ACHN (cell line): Measurements from ENCODE around the gene PGBD5.
"Not testable (repeated sequence)": the region's sequence is repeated elsewhere in the genome, so short reads cannot be mapped to it uniquely, and the experiment has no call there.

Experiments used
- DNase-seq: peaks from one replicate; pipeline ENCODE4 v3.0.0-alpha.2; 2015
- in situ Hi-C: cut with HindIII; loops from 2 replicates; pipeline ENCODE4 v1.10.0; 2017; ENCODE audit warnings: low sequenced_read_pairs, low pct_ligation_motif_present, low pct_unique_long_range_greater_than_20kb

The PGBD5 gene

GRCh38 chr1:230426246-230427093, at the start of gene PGBD5:
Gene PGBD5, minus strand, starts transcription at chr1:230426332. Its CDS starts 404 bp downstream, at chr1:230425928.
- in situ Hi-C loops, result no loop called here
- peak; percentile 81 for DNase-seq

GRCh38 chr1:230474924-230475323, 48.8 kb upstream of the PGBD5 start:
- in situ Hi-C loops, DNase-seq: not testable (repeated sequence)

GRCh38 chr1:230470750-230471149, 44.6 kb upstream of the PGBD5 start:
- in situ Hi-C loops, DNase-seq: not testable (repeated sequence)

- in situ Hi-C loops, result no loop called here
- DNase-seq, result no peak
Measured at GRCh38 chr1:230469271-230469670, 43.1 kb upstream of the PGBD5 start.

GRCh38 chr1:230465691-230466090, 39.6 kb upstream of the PGBD5 start:
- DNase-seq, result no peak
- in situ Hi-C loops, result no loop called here

GRCh38 chr1:230464671-230465070, 38.5 kb upstream of the PGBD5 start:
- no peak for DNase-seq
- in situ Hi-C loops, result no loop called here

- DNase-seq, result no peak
- in situ Hi-C loops, result no loop called here
Measured at GRCh38 chr1:230463760-230464159, 37.6 kb upstream of the PGBD5 start.

GRCh38 chr1:230463326-230463725, 37.2 kb upstream of the PGBD5 start:
- in situ Hi-C loops, result no loop called here
- DNase-seq, result no peak

GRCh38 chr1:230459465-230459864, 33.3 kb upstream of the PGBD5 start:
- DNase-seq, result no peak
- in situ Hi-C loops, result no loop called here

- DNase-seq, result no peak
- in situ Hi-C loops, result no loop called here
Measured at GRCh38 chr1:230458509-230458908, 32.4 kb upstream of the PGBD5 start.

GRCh38 chr1:230456478-230456877, 30.3 kb upstream of the PGBD5 start:
- no peak for DNase-seq
- in situ Hi-C loops, result no loop called here

GRCh38 chr1:230455291-230455690, 29.2 kb upstream of the PGBD5 start:
- in situ Hi-C loops, result no loop called here
- DNase-seq, result no peak

GRCh38 chr1:230453377-230453776, 27.2 kb upstream of the PGBD5 start:
- in situ Hi-C loops, result no loop called here
- no peak for DNase-seq

GRCh38 chr1:230441183-230442029, 15.3 kb upstream of the PGBD5 start:
- DNase-seq, result no peak
- in situ Hi-C loops, result no loop called here

- DNase-seq, result no peak
- in situ Hi-C loops, result no loop called here
Measured at GRCh38 chr1:230435108-230435507, 9.0 kb upstream of the PGBD5 start.

GRCh38 chr1:230431527-230431926, 5.4 kb upstream of the PGBD5 start:
- in situ Hi-C loops, result no loop called here
- DNase-seq, result no peak

- no peak for DNase-seq
- in situ Hi-C loops, result no loop called here
Measured at GRCh38 chr1:230430499-230430898, 4.4 kb upstream of the PGBD5 start.

- DNase-seq, result no peak
- in situ Hi-C loops, result no loop called here
Measured at GRCh38 chr1:230429067-230429735, 3.1 kb upstream of the PGBD5 start.

- in situ Hi-C loops, result no loop called here
- DNase-seq, result no peak
Measured at GRCh38 chr1:230427981-230428380, 1.8 kb upstream of the PGBD5 start.
